Glomerular visceral epithelial cell (primary cell): ENCODE data around the gene TCF12.

ENCODE experiments used
- DNase-seq: peaks from one replicate; pipeline ENCODE4 v3.0.0-alpha.2; 2016; ENCODE audit errors: extremely low spot score

TCF12 gene

DNA sequence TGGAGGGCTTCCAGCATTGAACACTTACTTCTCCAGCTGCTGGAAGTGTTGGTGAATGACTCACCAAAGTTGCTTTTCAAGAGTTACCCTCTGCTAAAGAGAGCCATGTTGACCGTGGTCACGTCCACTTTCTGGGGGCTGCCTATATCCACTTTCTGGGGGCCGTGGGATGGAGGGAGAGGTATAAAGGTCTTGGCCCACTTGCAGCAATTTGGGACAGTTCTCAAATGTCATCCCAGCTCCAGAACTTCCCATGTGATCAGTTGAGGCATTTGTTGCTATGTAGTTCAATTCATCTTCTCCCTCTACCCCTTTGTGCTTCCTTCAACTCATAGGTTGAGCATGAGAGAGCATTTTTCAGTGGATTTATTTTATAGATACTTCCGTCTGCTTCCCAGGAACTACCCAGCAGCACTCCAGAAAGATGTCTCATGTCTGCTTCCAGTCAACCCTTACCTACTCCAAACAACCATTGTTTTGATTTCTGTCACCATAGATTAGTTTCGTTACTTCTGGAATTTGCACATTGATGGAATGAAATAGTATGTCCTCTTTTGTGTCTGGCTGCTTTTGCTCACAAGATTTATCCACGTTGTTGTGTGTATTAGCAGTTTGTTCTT is 130.6 kb downstream of the TCF12 start:
- DNase-seq: peak; percentile 23

DNA sequence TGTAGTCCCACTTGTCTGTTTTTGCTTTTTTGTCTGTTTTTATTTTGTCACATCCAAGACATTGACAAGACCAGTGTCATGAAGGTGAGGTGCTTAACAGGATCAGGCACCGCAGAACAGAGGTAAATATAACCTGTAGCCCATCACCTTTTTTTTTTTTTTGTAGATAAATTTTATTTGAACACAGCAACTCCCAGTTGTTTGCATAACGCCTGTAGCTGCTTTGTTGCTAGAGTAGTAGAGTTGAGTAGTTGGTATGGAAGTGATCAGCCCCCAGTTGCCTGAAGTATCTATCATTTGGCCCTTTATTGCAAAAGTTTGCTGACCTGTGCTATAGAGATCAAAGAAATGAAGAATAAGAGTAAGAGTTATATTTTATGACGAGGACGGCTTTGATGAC is 135.0 kb downstream of the TCF12 start:
- DNase-seq: no peak

GRCh38 chr15:57054204-57054750 is 135.8 kb downstream of the TCF12 start:
- DNase-seq: no peak

DNA sequence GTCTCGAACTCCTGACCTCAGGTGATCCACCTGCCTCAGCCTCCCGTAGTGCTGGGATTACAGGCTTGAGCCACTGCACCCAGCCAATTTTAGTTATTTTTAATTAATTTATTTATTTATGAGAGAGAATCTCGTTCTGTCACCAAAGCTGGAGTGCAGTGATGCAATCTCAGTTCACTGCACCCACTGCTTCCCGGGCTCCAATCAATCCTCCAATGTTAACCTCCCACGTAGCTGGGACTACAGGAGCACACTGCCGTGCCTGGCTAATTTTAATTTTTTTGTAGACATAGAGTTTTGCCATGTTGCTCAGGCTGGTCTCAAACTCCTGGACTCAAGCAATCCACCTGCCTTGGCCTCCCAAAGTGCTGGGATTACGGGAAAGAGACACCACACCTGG is 137.9 kb downstream of the TCF12 start:
- DNase-seq: no peak

DNA sequence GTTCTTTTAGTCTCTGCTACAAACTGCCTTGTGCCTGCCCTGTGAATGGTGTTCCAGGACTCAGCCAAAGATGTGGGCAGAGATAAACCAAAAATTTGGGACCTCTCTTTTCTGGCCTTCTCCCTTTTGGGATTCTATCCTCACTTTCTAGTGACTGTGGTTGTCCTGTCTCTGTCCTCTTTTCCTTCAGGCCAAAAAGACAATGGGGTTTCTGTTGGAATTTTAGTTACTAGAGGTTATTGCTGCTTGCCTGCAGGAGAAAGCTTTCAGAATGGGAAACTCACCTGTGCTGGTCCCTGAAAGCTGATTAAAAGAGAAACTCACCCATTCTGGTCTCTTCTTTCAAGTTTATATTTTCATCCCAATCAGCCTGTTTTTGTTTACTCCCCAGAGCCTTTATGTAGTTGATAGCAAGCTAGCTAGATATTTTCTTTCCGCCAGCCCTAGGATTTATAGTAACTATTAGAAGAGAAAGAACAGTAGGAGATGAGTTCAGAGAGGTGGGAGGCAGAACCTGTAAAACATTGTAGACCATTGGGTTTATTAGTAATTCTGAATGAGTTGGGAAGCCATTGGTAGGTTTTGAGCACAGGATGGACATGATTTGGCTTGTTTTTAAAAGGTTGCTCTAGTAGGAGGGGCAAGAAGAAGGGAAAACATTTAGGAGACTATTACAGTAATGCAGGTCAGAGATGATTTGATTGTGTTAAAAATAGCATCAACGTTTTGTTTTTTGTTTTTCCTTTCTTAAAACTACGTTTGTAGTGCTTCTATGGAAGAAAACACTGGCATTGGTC is 138.9 kb downstream of the TCF12 start:
- DNase-seq: no peak

- no peak for DNase-seq
Observed at GRCh38 chr15:57059026-57059660, 140.7 kb downstream of the TCF12 start.

- peak; percentile 51 for DNase-seq
Observed at GRCh38 chr15:57060799-57061198, 142.4 kb downstream of the TCF12 start.

GRCh38 chr15:57061281-57061680 is 142.8 kb downstream of the TCF12 start:
- peak; percentile 27 for DNase-seq

GRCh38 chr15:57061696-57062095 is 143.3 kb downstream of the TCF12 start:
- no peak for DNase-seq

GRCh38 chr15:57064033-57064432 is 145.6 kb downstream of the TCF12 start:
- no peak for DNase-seq

GRCh38 chr15:57069423-57069822 is 151.0 kb downstream of the TCF12 start:
- no peak for DNase-seq

DNA sequence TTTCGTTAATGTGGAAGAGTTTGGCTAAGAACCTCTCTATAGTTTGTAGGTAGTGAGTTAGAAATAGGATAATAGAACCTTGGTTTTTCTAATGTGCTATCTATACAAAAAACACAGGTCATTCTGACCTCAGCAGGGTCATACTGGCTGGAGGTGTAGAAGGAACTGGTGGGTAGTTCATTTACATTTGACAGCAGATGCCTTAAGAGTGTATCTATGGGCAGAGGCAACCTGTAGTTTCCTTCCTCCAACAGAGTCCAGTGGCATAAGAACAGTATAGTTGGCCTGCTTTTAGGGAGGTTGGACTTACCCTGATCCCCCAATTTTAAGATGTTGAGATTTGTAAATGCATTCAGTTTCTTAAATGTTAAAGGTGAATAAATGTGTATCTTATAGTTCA is 152.2 kb downstream of the TCF12 start:
- DNase-seq: no peak

GRCh38 chr15:57079446-57079845 is 161.0 kb downstream of the TCF12 start:
- DNase-seq: no peak

DNA sequence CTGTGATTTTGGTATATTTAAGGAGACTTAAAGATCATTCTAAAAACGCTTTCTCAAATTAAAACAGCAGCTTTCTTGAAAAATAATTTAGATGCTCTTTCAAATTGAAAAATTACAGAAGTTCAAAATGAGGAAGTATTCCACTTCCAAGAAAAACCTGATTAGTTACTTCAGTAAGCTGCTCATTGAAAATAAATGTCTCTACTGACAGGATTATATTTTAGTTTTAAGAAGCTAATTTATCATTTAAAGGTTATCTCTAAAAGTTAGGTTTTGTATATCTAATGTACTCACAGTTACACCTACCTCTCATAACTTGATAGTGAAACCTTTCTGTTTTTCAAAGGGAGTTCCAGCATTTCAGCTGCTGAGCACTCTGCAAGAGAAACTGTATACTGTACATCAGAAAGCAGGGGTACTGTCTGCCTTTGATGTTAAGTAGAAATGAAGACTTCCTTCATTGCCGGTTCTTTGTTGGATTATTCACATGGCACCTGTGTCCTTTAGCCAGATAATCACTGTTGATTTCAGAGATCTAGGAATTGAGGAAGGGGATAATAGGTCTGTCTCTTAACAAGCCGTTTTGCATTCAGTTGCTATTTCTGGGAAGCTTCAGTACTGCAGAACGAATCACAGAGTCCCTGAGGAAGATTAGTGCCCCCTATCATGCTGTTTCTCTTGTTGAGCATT is 161.6 kb downstream of the TCF12 start:
- DNase-seq: no peak

DNA sequence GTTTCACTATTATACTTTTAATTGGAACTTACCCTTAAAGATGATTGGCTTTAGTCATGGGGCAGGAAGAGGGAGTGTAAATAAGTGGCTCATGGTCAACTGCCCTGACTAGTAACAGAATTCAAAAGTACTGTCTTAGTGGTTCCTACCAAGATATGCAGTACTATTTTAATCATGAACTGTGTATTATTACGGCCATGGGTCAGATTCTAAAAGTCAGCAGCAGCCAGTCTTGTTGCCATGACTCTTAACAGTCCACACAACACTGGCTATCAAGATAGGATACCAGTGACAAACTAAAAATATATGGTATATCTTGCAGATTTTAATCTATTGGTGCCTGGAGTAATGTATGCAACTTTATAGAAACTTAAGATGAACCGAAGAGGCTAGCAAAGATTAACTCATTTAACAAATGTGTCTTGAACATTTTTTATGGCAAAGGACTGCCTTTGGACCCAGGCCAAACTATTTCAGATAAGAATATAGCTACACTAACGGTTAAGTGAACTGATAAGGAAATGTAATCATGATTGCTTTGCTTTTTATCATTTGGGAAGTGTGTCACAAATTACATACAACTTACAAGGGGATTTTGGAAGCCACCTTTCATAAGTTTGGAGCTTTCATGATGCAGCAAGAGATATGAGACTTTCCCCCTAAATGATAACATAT is 163.7 kb downstream of the TCF12 start:
- DNase-seq: no peak

DNA sequence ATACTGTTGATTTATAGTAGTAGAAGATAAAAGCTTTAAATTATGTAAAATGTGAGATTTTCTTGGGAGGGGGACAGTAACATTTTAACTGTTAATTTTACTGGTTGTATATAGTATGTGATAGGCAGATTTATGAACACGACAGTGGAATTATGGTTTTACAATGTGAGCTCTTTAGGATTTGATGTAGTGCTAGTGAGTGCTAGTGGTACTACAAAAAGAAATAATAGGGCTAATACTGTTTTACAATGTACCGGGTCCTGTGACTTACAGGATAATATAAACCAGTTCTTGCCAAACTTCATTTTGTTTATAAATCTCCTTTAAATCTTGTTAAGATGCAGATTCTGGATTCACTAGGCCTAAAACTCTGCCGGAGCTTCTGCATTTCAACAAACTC is 165.7 kb downstream of the TCF12 start:
- no peak for DNase-seq

DNA sequence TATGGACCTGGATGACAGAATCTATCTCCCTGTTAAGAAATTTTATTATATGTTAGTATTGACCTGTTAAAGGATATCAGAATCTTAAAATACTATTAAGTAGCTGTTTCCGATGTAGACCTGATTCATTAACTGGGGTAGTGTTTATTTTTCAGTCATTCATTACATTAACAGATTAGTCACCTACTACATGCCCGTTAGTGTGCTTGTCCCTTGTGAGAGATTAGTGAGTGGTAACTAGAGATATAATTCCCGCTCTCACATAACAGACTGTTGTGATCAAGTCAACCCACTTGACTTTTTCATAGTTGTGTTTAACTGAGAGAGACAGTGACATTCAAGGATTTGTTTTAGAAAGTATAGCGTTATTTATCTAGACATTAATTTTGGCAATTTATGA is 166.8 kb downstream of the TCF12 start:
- DNase-seq: no peak

DNA sequence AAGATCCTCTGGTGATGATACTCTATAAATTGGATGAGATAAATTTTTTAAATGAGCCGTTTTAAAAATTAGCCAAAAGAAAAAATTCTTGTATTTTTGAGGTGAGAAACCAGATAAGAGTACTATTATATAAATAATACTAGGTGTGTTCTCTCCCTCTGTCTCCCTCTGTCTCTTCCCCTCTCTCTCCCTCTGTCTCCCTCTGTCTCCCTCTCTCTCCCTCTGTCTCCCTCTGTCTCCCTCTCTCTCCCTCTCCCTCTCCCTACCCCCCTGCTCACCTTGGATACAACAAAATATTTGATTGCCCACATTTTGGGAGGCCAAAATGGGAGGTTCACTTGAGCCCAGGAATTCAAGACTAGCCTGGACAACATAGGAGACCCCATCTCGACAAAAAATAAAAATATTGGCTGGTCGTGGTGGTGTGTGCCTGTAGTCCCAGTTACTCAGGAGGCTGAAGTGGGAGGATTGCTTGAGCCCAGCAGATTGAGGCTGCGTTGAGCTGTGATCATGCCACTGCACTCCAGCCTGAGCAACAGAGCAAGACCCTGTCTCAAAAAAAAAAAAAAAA is 168.5 kb downstream of the TCF12 start:
- DNase-seq: no peak

- DNase-seq: no peak
Observed at GRCh38 chr15:57089815-57090495, 171.5 kb downstream of the TCF12 start.

DNA sequence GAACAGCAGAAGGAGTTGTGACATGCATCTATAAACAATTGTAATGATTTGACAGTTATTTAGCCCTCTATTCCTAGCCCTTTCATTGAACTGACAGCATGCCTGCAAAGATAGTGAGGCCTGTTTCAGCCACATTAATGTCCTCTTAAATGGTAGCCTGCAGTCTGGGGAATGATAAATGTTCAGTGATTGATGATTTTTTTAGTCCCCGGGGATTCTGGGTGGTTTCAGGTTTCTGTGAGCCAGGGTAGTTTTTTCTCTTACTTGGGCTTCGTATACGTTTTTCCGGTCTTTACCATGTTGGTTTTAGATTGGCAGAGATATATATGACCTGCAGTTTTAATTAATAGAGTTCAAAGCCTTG is 172.0 kb downstream of the TCF12 start:
- no peak for DNase-seq

GRCh38 chr15:57091636-57092035 is 173.2 kb downstream of the TCF12 start:
- no peak for DNase-seq
